ENCODE measurements around the gene KCNQ5.
"Not testable (repeated sequence)": the region's sequence is repeated elsewhere in the genome, so short reads cannot be mapped to it uniquely, and the experiment has no call there.

KCNQ5 gene

GRCh38 chr6:73209117-73209516 is 587.3 kb downstream of the KCNQ5 start:
- DNase-seq = no peak

GRCh38 chr6:73216859-73217258 is 595.0 kb downstream of the KCNQ5 start:
- no peak for DNase-seq

- DNase-seq = no peak
These were observed 603.5 kb downstream of the KCNQ5 start, which contains the start of gene KHDC1L for GRCh38 chr6:73225396-73225795. Gene KHDC1L (minus strand): TSS chr6:73225496. CDS start chr6:73225408, 88 bp downstream.

GRCh38 chr6:73227606-73228255 is 605.9 kb downstream of the KCNQ5 start:
- DNase-seq = no peak

GRCh38 chr6:73231986-73232391 is 610.1 kb downstream of the KCNQ5 start:
- DNase-seq = peak; percentile 9

GRCh38 chr6:73233048-73233447 is 611.2 kb downstream of the KCNQ5 start:
- no peak for DNase-seq

- not testable (repeated sequence) for DNase-seq
These were observed 612.1 kb downstream of the KCNQ5 start for GRCh38 chr6:73233971-73234370.

- DNase-seq = peak; percentile 63
These were observed 612.9 kb downstream of the KCNQ5 start for GRCh38 chr6:73234733-73235132.

- peak; percentile 92 for DNase-seq
These were observed 614.4 kb downstream of the KCNQ5 start for GRCh38 chr6:73236144-73236750.

GRCh38 chr6:73240730-73241129 is 618.9 kb downstream of the KCNQ5 start:
- DNase-seq = no peak

- DNase-seq = no peak
These were observed 620.1 kb downstream of the KCNQ5 start for GRCh38 chr6:73242001-73242400.
